Right lobe of liver (tissue), 6 donors: ENCODE measurements around the gene SEC31A. TPM values are rescaled to one million over a fixed set of nuclear protein-coding genes. Genes with fewer than 3 reads are reported as not detected.
"Not testable (repeated sequence)": the region's sequence is repeated elsewhere in the genome, so short reads cannot be mapped to it uniquely, and the experiment has no call there.

Experiments
- ATAC-seq, 4 donors: fragments of 200-7000 bp; cut with Tn5 transposase; one replicate each; pipeline ENCODE4 v1.9.1; 2020; ENCODE audit warnings: mild to moderate bottlenecking in 4 of 4, moderate library complexity in 4 of 4
- DNase-seq, 3 donors: peaks; one replicate each; pipeline ENCODE4 v3.0.0-alpha.2; 2020
- H3K27ac ChIP-seq, 3 donors: fragments of 200-600 bp; one replicate each; pipeline ENCODE4 v1.8.0; 2022
- H3K27me3 ChIP-seq, 2 donors: fragments of 200-600 bp; one replicate each; pipeline ENCODE4 v1.8.0; 2022
- H3K36me3 ChIP-seq, 4 donors: fragments of 200-600 bp; sonication (generic) in 1 of 4; one replicate each; pipeline versions ENCODE4 v1.5.1 to v1.8.0; 2017 to 2022; ENCODE audit warnings: control low read depth in 1 of 4
- H3K4me1 ChIP-seq, 4 donors: fragments of 200-600 bp; sonication (generic) in 1 of 4; one replicate each; pipeline versions ENCODE4 v1.5.1 to v1.8.0; 2017 to 2022; ENCODE audit warnings: control low read depth in 1 of 4
- H3K4me3 ChIP-seq, 3 donors: fragments of 200-600 bp; one replicate each; pipeline ENCODE4 v1.8.0; 2022
- H3K9me3 ChIP-seq, 4 donors: fragments of 200-600 bp; sonication (generic) in 1 of 4; one replicate each; pipeline versions ENCODE4 v1.5.1 to v1.8.0; 2017 to 2022; ENCODE audit warnings: control low read depth in 1 of 4
- POLR2A ChIP-seq: fragments of 450-650 bp; IDR thresholded peaks from one replicate; pipeline ENCODE4 v1.6.1; 2017; ENCODE audit warnings: antibody characterized with exemption, mild to moderate bottlenecking
- WGBS: methylation state at CpG from one replicate; pipeline ENCODE4 v1.1.6; 2018; ENCODE audit warnings: low coverage, low lambda C conversion rate; ENCODE audit not compliant: insufficient coverage; ENCODE audit errors: missing lambda C conversion rate; 5-methylcytosine and 5-hydroxymethylcytosine counted together
- intact Hi-C, 2 donors: fragments of 100-400 bp; cut with DNase I; formaldehyde crosslinking; loops; one replicate each; pipeline versions ENCODE4 v1.11.2 to v1.14.1; 2022
- total RNA-seq, 6 experiments: library from RNA; depleted of rRNA in 2 of 6; stranded (reverse); fragments of >200 nt in 2 of 6; fragmentation: NEBNext Ultra II Directional in 3 of 6; extraction: Animal tissue kit (Norgen Biotek cat#: 25700) in 3 of 6; gene quantifications; one replicate each; pipeline versions ENCODE4 v1.1.0 to v1.2.4, GENCODE V29; 2016 to 2023
- TF ChIP-seq, protein P1 (sequence below), 4 donors: fragments of 200-600 bp in 3 of 4; fragments of 450-650 bp in 1 of 4; IDR thresholded peaks; one replicate each; pipeline versions ENCODE4 v1.5.1 to v1.8.0; 2016 to 2022; ENCODE audit warnings: antibody characterized with exemption in 4 of 4, mild to moderate bottlenecking in 2 of 4
- donor health status: DM: no; HTN: yes; CAD: no.
- donor health status: DM: no; HTN: no; CAD: no.
- donor health status: DM: no; HTN: no; CAD: no.
- donor health status: DM: no; HTN: yes; CAD: no.
- donor health status: DM: no; HTN: yes; CAD: no.

SEC31A gene
- total RNA-seq, 6 experiments from 2014 or later: 117 to 161 (median 128) TPM

- no peak overlapping the region for H3K27ac ChIP-seq
- H3K4me3 ChIP-seq: no peak overlapping the region
- no peaks in the 10 kb centered on the region for H3K27me3 ChIP-seq
- TF ChIP-seq POLR2A: no peak
- TF ChIP-seq, protein P1, sequence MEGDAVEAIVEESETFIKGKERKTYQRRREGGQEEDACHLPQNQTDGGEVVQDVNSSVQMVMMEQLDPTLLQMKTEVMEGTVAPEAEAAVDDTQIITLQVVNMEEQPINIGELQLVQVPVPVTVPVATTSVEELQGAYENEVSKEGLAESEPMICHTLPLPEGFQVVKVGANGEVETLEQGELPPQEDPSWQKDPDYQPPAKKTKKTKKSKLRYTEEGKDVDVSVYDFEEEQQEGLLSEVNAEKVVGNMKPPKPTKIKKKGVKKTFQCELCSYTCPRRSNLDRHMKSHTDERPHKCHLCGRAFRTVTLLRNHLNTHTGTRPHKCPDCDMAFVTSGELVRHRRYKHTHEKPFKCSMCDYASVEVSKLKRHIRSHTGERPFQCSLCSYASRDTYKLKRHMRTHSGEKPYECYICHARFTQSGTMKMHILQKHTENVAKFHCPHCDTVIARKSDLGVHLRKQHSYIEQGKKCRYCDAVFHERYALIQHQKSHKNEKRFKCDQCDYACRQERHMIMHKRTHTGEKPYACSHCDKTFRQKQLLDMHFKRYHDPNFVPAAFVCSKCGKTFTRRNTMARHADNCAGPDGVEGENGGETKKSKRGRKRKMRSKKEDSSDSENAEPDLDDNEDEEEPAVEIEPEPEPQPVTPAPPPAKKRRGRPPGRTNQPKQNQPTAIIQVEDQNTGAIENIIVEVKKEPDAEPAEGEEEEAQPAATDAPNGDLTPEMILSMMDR (IDR thresholded peaks at IDR 0.05): no peak
- H3K36me3 ChIP-seq: no peaks in the 10 kb centered on the region
- ATAC-seq (no peak), DNase-seq (no peak)
- intact Hi-C loops: no loop called here
- H3K4me1 ChIP-seq: no peaks in the 10 kb centered on the region
- H3K9me3 ChIP-seq: no peaks in the 10 kb centered on the region
Observed at GRCh38 chr4:82921795-82922194, 30.8 kb upstream of the SEC31A start.

DNA sequence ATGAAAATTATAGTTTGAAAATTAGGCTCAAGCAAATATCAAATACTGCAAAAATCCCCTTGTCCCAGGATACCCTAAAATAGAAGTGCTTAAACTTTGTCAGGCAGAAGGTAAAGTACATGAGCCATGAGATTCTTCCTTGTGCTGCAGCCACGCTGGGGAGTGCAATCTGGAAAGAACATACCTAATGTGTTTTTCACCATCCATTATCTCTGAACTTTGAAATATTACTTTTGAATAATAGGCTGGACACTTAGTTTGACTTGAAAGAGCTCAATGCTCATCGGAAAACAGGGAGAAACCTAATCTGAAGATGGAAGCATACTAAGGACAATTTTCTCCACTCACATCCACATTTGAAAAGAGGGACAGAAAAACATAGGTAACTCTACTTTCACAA is 28.4 kb upstream of the SEC31A start:
- no peak for DNase-seq
- H3K27ac ChIP-seq: no peak overlapping the region
- 88% methylated on average over 2 of the region's 2 CpGs for WGBS

GRCh38 chr4:82918091-82918490 is 27.1 kb upstream of the SEC31A start:
- Histone ChIP-seq H3K27ac (no peak overlapping the region), H3K36me3 (peaks cover 0 to under 1% (median 0%) of the 10 kb centered on the region in 4 donors), H3K4me3 (no peak overlapping the region), H3K9me3 (no peaks in the 10 kb centered on the region), H3K4me1 (no peaks in the 10 kb centered on the region), H3K27me3 (no peaks in the 10 kb centered on the region)
- intact Hi-C loops: no loop called here
- DNase-seq (no peak), ATAC-seq (no peak)
- over 99% methylated on average over 7 of the region's 7 CpGs for WGBS
- TF ChIP-seq, protein P1 (IDR thresholded peaks at IDR 0.05): no peak
- no peak for TF ChIP-seq POLR2A

More for the DNA sequence above, 28.4 kb upstream of the SEC31A start:
- TF ChIP-seq POLR2A: no peak
- TF ChIP-seq, protein P1 (IDR thresholded peaks at IDR 0.05): no peak
- intact Hi-C loops: no loop called here
- Histone ChIP-seq H3K27me3 (no peaks in the 10 kb centered on the region), H3K36me3 (no peaks in the 10 kb centered on the region), H3K9me3 (no peaks in the 10 kb centered on the region), H3K4me3 (no peak overlapping the region), H3K4me1 (no peaks in the 10 kb centered on the region)
- no peak for ATAC-seq

DNA sequence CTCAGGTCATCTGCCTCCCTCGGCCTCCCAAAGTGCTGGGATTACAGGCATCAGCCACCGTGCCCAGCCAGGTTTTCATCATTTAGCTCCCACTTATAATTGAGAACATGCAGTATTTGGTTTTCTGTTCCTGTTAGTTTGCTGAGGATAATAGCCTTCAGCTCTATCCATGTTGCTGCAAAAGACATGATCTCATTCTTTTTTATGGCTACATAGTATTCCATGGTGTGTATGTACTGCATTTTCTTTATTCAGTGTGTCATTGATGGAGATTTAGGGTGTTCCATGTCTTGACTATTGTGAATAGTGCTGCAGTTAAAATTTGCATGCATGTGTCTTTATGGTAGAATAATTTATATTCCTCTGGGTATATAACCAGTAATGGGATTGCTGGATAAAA is 23.0 kb upstream of the SEC31A start:
- H3K9me3 ChIP-seq, H3K27me3 ChIP-seq, H3K36me3 ChIP-seq, H3K4me3 ChIP-seq, DNase-seq, ATAC-seq, H3K4me1 ChIP-seq, H3K27ac ChIP-seq, intact Hi-C loops: not testable (repeated sequence)
- WGBS: 100% methylated on average over 1 of the region's 2 CpGs

- ATAC-seq (no peak), DNase-seq (no peak)
- Histone ChIP-seq H3K4me3 (no peak overlapping the region), H3K4me1 (no peaks in the 10 kb centered on the region), H3K27ac (no peak overlapping the region), H3K27me3 (no peaks in the 10 kb centered on the region), H3K36me3 (peaks cover 0 to 4% (median under 1%) of the 10 kb centered on the region in 4 donors), H3K9me3 (no peaks in the 10 kb centered on the region)
- WGBS: 41% methylated on average over 2 of the region's 2 CpGs
- TF ChIP-seq, protein P1 (IDR thresholded peaks at IDR 0.05): no peak
- no peak for TF ChIP-seq POLR2A
- intact Hi-C loops: no loop called here
Observed at GRCh38 chr4:82913305-82913704, 22.4 kb upstream of the SEC31A start.
